CD4-positive, alpha-beta T cell treated with Interleukin-2 at 100 ng/mL for 4 hours (primary cell): ENCODE results near the gene HYCC2.
"Not testable (repeated sequence)": the region's sequence is repeated elsewhere in the genome, so short reads cannot be mapped to it uniquely, and the experiment has no call there.

Experiments
- DNase-seq: peaks from one replicate; pipeline ENCODE4 v3.0.0-alpha.2; 2020; ENCODE audit warnings: low spot score

Gene HYCC2

DNA sequence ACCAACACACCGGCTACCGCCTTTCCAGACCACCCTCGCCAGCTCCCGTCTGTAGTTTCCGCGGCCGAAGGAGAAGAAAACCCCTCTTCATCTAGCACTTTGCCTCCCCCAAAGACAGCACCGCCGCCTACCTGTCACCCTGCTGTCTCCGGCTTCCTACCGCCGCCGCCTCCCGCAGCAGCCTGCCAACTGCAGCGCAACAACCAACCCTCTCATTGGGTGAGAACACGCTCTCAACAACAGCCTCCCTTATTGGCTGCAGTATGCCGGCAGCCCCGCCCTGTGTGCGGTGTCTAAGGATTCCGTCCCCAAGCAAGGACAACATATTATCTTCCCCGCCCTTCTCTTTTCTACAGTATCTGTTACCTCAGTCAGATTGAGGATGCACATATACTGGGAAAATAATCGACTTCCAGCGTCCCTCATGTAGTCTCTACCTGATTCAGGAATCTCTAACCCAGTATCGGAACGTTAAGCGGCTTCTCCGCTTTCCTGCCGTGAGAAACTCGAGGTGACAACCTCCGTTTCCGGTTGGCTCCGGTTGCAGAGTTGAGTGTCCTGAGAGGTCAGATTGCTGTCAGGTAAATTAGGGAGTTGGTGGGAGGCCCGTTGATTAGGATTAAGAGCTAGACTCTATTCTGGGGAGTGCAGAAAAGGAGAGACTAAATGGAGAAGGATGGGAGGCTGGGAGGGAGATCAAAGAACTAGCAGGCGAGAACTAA lies at the start of gene HYCC2, which contains the start of gene NDUFB3:
HYCC2 (minus strand) TSS at position 193 of the 722 bp plus-strand sequence. CDS start 47,662 bp downstream, outside the sequence.
NDUFB3 (plus strand) TSS at position 523 of the 722 bp plus-strand sequence. CDS start 6,882 bp downstream, outside the sequence.
- DNase-seq, result peak; percentile 96

DNA sequence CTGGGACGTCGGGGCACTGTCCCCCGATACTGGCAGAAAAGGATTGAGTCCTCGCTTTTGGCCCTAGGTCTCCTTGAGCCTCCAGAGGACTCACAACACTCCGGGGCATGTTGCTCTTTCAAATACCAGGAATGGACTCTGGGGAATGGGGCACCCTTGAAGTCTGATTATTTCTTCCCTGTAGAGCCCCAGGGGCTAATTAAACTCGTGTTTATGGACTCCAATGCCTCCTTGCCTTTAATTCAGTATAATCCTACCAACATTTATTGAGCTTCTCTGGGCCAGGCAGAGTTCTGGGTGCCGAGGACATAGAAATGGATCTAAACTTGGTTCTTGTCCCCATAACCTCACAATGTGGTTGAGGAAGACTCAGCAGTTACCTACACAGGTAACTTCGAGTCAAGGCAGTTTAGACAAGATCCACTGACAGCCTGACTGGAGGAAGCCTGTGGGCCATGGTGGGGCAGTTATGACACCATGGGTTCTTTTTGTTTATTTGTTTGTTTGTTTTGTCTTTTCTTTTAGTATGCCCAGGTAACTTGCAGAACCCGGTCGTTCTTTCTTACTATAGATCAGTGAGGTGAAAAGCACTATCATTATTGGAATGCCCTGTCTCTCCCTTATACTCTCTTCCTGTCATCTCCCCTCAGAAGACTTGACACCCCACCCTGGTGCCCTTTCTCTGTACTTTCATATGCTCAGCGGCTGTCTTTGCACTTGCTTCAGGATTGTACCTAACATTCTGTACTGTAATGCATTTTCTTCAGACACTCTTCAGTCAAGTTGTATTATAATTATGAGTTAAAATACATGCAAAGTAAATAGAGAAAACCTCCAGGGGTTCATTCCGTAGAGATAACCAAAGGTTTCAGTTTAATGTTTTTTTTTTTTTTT lies 47.7 kb upstream of the HYCC2 start:
- DNase-seq, result peak; percentile 61

DNA sequence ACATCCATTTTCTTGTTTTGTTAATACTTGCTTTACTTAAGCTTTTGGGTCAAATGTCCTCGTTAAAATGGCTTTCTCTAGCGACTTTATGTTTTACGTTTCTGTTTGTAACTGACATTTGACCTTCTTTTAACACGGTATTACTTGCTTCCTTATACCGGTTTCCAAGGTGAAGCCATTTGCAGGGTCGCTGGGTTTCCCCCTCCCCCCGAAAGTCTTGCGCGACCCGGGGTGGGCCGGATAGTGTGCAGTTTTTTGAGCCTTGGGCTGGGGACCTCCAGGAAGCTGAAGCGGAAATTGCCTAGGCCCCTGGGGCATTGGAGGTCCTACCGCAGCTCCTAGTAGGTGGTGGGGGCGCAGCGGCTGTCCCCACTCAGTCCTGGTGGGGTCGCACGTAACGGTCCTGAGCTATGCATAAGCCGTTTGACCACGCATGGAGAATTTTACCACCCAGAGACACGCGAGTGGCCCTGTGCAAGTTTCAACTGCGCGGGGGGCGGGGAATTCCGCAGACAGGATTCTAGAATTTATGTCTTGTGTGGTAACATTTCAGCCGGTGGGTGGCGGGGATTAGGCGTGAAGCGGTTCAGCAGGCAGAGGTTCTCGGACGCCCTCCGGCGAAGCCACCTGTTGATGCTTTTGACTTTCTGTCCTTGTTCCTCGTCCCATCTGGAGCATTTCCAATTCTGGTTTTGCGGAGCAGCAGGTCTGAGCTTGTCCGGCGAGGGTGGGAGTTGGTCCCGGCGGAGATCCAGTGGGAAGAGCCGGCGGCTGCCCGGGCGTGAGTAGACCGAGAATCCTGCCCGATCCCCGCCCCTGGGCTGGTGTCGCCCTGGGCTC lies 46.9 kb upstream of the HYCC2 start:
- peak; percentile 93 for DNase-seq

DNA sequence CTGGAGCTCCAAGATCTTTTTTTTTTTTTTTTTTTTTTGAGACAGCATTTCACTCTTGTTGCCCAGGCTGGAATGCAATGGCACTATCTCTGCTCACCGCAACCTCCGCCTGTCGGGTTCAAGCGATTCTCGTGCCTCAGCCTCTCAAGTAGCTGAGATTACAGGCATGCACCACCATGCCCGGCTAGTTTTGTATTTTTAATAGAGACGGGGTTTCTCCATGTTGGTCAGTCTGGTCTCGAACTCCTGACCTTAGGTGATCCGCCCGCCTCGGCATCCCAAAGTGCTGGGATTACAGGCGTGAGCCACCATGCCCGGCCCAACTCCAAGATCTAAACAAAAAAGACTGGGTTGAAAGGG lies 46.2 kb upstream of the HYCC2 start:
- DNase-seq, result not testable (repeated sequence)

DNA sequence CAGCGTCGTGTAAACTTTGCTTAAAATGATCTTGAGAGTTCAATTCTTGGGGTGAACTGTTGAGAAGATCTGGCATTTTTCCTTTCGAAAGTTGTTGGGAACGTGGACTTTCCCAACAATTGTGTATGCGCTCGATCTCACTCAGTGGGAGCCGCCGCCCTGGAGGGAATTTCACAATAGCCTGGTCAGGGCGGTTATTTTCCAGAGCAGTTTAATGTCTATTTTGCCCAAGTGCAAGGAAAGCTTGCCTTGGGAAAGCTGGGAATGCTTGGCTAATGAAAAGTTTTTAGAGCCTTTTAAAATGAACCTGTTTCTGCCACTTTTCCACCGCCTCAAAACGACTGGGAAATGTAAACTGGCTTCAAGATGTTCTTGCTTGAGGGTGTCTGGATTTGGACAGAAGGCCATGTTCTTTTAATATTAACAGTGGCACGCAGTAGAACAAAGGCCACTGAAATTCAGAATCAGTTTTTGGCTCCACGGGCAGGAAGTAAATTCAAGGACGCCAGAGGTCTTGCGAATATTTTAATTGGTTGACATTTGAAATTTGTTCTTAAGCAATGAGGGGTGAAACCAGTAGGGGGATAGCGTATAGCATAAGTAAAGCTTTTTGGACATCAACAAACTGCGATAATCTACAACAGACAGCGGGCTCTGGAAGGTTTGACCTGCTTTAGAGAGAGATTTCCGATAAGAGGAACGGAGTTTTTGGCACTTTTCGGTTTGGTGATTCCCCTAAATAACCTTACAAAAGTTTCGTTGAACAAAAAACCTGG lies 45.7 kb upstream of the HYCC2 start:
- peak; percentile 82 for DNase-seq

DNA sequence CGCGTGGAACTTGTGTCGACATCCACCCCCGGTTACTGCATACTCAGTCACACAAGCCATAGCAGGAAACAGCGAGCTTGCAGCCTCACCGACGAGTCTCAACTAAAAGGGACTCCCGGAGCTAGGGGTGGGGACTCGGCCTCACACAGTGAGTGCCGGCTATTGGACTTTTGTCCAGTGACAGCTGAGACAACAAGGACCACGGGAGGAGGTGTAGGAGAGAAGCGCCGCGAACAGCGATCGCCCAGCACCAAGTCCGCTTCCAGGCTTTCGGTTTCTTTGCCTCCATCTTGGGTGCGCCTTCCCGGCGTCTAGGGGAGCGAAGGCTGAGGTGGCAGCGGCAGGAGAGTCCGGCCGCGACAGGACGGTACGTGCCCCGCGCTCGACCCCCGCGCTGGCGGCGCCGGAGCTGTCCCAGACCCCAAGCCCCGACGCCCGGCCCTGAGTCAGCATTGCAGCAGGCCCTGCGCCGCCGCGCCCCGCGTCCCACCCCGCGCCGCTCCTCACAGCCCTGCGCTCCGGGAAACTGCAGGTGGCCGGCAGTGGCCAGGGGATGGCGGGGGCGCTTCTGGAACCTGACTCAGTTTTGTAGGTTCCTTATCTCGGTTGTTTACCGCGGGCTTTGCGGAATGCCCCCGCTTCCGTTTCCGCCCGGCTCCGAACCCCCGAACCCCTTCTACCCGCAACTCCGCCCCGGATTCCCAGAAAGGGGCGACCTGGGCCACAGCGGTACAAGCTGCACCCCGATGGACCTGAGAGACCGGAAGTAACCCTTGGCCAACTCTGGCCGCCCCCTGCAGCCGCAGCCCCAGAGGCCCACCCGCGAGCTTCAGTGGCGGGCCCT lies 44.9 kb upstream of the HYCC2 start, which contains the start of gene CFLAR:
CFLAR (plus strand) TSS at position 50 of the 844 bp plus-strand sequence. CDS start 13,702 bp downstream, outside the sequence.
- peak; percentile 88 for DNase-seq

DNA sequence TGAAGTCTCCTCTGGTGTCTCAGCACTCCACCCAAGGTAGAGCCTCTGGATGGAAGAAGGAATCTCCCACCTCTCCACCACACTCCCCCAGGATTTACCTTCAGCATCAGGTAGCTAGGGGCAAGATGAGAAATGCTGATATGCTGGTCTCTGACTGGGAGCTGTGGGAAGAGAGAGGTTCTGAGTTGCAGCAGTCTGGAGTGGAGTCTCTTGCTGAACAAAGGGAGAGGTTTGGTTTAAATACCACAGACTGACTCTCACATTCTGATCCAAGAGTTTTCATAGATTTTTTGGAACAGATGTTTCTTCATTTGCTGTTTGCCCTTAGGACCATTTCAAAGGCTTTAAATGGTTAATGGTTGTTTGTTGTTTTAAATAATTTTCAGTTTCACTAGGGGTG lies 43.4 kb upstream of the HYCC2 start:
- DNase-seq, result no peak

DNA sequence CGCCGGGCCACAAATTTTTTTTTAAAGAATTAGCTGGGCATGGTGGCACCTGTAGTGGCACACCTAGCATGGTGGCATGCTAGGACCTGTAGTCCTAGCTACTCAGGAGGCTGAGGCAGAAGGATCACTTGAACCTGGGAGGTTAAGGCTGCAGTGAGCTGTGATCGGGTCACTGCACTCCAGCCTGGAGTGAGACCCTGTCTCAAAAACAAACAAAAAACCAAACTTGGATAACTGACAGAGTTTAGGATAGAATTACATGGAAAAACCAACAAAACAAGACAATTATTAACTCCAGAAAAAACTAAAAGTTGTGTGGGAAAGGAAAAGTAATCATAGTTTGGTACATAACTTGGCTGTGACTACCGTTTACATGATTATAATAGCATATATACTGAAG lies 42.9 kb upstream of the HYCC2 start:
- DNase-seq, result no peak

DNA sequence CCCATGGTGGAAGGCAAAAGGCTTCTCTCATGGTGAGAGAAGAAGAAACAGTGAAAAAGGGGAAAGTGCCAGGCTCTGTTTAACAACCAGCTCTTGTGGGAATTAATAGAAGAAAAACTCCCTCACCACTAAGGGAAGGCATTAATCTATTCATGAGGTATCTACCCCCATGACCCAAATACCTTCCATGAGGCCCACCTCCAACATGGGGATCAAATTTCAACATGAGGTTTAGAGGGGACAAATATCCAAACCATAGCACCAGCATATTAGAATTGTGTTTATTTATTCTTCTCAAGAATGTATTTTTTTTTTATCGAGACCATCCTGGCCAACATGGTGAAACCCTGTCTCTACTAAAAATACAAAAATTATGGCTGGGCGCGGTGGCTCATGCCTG lies 39.6 kb upstream of the HYCC2 start:
- no peak for DNase-seq

DNA sequence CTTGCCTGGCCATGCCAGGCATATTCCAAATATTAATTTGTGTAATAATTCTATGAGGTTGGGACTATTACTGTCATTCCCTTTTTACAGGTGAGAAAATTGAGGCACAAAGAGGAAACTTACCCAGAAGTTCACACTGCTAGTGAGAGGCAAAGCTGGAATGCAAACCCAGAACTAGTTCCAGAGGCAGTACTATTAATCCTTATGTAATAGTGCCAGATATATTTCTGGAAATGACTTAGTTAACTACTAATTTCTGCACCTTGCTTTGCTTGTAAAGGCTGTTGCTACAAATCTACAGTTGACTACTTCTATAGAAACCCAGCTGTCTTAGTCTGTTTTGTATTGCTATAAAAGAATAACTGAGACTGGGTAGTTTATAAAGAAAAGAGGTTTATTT lies 39.1 kb upstream of the HYCC2 start:
- no peak for DNase-seq

DNA sequence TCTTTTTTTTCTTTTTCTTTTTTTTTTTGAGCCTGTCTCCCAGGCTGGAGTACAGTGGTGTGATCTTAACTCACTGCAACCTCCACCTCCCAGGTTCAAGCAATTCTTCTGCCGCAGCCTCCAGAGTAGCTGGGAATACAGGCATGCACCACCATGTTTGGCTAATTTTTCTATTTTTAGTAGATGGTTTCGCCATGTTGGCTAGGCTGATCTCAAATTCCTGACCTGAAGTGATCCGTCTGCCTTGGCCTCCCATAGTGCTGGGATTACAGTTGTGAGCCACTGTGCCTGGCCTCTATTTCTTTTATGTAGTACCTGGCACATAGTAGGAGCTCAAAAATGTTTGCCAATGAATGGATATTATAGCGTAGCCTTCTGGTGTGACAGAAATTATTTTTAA lies 37.7 kb upstream of the HYCC2 start:
- DNase-seq, result no peak

DNA sequence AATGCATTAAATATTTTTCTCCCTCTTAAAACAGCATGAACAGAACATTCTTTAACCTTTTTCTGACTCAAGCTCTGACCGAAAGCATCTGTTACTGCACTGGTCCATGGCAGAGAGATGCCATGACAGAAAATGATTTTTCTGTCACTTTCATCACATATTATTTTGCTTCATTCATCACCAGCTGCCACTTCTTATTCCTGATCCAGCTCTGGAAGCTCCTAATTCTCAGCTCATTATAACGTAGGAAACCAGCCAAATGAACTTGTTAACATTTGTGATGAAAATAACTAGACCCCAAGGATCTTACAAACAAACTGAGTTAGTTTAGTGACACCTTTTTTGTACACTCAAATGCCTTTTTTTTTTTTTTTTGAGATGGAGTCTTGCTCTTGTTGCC lies 36.9 kb upstream of the HYCC2 start:
- no peak for DNase-seq

DNA sequence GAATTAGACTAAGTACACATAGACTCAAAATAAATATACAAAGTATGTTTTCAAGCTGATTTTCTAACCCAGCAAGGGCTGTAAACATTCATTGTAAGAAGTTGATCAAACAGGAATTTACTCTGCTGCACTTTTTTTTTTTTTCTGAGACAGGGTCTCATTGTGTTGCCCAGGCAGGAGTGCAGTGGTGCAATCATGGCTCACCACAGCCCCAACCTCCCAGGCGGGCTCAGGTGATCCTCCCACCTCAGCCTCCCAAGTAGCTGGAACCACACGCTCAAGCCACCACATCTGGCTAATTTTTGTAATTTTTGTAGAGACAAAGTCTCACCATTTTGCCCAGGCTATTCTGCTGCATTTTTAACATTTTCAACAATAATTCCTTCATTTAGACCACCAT lies 36.2 kb upstream of the HYCC2 start:
- DNase-seq, result no peak

DNA sequence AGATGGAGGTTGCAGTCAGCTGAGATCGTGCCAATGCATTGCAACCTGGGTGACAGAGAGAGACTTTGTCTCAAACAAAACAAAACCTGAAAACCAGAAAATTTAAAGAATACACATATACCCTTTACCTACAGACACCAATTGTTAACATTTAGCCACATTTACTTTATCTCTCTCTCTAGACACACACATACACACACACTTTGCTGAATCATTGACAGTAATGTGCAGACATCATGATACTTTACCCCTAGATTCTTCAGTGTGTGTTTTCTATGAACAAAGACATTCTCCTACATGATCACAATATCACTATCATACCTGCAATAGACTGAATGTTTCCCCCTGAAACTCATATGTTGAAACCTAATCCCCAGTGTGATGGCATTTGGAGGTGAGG lies 34.3 kb upstream of the HYCC2 start:
- no peak for DNase-seq

DNA sequence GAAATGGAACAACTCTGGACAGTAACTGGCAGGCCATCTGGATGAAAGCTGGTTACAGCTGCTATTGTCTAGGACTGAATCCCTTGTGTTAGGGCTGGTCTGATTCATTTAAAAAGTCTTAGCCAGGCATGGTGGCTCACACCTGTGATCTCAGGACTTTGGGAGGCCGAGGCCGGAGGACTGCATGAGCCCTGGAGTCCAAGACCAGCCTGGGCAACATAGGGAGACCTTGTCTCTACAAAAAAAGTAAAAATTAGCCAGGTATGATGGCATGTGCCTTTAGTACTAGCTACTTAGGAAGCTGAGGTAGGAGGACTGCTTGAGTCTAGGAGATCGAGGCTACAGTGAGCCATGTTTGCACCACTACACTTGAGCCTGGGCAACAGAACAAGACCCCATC lies 29.0 kb upstream of the HYCC2 start:
- no peak for DNase-seq

DNA sequence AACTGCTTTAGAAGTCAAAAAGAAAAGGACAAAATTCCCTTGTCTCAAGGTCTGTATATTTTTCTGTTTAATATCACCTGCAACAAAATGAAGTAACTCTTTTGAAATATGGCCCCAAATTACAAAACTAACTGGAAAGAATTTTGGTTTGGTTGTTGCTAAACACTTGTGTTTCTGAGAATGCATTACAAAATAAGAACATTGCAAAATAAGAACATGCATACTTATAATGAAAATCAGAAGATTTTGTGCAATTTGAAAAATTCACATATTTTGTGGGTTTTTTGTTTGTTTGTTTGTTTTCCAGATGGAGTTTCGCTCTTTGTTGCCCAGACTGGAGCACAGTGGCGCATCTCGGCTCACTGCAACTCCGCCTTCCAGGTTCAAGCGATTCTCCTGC lies 22.1 kb upstream of the HYCC2 start:
- DNase-seq, result no peak

DNA sequence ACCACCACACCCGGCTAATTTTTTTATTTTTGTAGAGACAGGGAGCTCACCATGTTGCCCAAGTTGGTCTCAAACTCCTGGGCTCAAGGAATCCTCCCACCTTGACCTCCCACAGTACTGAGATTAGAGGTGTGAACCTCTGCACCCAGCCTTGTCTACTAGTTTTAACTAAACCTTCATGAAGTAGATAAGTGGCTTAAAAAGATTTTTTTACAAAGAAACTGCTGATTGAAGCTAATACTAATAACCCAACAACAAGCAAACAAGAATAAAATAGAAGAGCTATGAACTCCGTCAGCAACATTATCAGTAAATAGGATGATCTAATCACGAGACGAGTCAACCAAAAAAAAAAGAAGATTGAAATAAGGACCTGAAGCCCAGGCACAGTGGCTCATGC lies 19.1 kb upstream of the HYCC2 start:
- no peak for DNase-seq

DNA sequence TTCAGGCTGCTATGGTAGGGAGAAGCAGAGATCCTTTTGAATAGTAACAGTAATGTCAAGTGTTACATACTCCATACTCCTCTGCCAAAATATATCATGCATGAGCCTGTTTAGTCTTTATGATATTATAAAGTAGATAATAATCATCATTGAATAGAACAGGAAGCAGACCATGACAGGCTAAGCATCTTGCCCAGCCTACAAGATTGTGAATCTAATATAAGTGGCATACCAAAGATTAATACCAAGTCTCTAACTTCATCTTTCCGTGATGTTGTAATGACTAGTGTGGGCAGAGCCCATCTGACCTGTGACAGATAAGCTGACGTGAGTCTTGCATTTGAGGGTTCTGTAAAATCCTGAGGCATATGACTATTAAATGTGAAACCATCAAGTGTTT lies 13.4 kb upstream of the HYCC2 start:
- DNase-seq, result no peak

DNA sequence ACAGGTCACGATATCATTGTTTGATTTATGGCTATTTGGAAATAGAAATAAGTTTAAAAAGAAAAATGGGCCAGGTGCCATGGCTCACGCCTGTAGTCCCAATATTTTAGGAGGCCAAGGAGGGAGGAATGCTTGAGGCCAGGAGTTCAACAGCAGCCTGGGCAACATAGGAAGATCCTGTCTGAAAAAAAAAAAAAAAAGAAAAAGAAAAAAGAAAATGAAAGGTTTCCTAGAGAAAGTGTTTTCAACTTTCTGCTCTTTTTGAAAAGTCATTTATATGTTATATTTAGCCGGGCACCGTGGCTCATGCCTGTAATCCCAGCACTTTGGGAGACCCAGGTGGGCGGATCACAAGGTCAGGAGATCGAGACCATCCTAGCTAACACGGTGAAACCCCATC lies 3.5 kb upstream of the HYCC2 start:
- no peak for DNase-seq

DNA sequence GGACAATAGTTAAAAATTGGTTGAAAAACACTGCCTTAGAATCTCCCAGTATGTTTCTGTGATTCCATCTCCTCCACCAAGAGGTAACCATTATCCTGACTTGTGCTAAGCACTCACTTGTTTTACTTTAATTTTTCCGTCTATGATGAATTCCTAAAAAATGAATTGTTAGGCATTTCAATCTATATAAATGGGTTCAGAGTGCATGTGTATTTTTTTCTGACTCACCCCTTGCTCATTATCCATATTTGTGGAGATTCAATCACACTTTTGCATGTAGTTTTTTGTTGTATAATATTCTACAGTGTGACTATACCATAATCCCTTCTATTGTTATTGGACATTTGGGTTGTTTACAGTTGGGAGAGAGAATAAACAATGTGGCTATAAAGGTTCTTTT lies 1.6 kb upstream of the HYCC2 start:
- DNase-seq, result no peak

DNA sequence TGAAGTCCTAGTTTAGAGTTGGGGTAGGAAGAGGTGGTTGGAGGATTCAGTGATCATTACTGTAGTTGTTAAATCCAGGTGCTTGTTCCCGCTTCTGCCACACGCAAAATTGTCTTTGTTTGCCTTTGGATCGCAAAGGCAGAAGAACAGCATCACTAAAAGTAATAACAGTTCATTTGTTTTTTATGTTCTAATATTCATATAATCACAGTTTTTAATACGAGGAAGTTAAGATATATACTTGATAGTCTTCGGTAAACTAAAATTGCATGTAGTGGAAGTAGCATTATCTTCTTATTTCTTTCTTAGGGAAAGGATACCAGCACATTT lies 695 bp upstream of the HYCC2 start:
- no peak for DNase-seq
